PC-3 (cell line): ENCODE measurements around the gene ADCK2. TPM values are rescaled to one million over a fixed set of nuclear protein-coding genes. Genes with fewer than 3 reads are reported as not detected.
A peak's percentile ranks its signal among the peaks of the same experiment; 100 is the strongest.

Experiments
- ATAC-seq: fragments of 200-7000 bp; cut with Tn5 transposase; 2 replicates; pipeline ENCODE4 v1.9.1; 2020; ENCODE audit warnings: mild to moderate bottlenecking, moderate library complexity
- BruUV-seq: library from RNA; stranded (reverse); fragments of 400-500 nt; replicated peaks from 2 replicates; lab custom pipeline; 2021; lab: Mats Ljungman, UMichigan
- CTCF ChIA-PET: fragments of 300-600 bp; sonication (Branson Sonifier 250); formaldehyde crosslinking; loops from one replicate; lab custom pipeline; 2022; ENCODE audit warnings: antibody characterized with exemption; lab: Charles Lee
- POLR2A ChIA-PET: fragments of 300-600 bp; sonication (Branson Sonifier 250); formaldehyde crosslinking; loops from one replicate; lab custom pipeline; 2022; ENCODE audit warnings: antibody characterized with exemption; ENCODE audit not compliant: unreplicated experiment; lab: Charles Lee
- DNase-seq: peaks from one replicate; pipeline ENCODE4 v3.0.0-alpha.2; 2015
- H2AFZ ChIP-seq: fragments of 300-600 bp; sonication (generic); 2 replicates; pipeline ENCODE4 v1.6.0; 2016; ENCODE audit warnings: antibody characterized with exemption, low read length
- H3F3A ChIP-seq: fragments of 300-600 bp; sonication (generic); one replicate; pipeline ENCODE4 v1.6.0; 2017; ENCODE audit warnings: antibody characterized with exemption, low read length, control low read depth, mild to moderate bottlenecking; ENCODE audit not compliant: unreplicated experiment
- H3K27ac ChIP-seq: fragments of 300-600 bp; sonication (generic); 2 replicates; pipeline ENCODE4 v1.5.1; 2016; ENCODE audit warnings: mild to moderate bottlenecking, low read length
- H3K27me3 ChIP-seq: fragments of 300-600 bp; sonication (generic); 2 replicates; pipeline ENCODE4 v1.6.1; 2016; ENCODE audit warnings: low read length, mixed read lengths
- H3K36me3 ChIP-seq: fragments of 300-600 bp; sonication (generic); 2 replicates; pipeline ENCODE4 v1.6.1; 2016; ENCODE audit warnings: low read depth, mixed run types, low read length, mixed read lengths
- H3K4me1 ChIP-seq: fragments of 300-600 bp; sonication (generic); 2 replicates; pipeline ENCODE4 v1.5.1; 2016; ENCODE audit warnings: low read length; ENCODE audit not compliant: insufficient read depth
- H3K4me2 ChIP-seq: fragments of 300-600 bp; sonication (generic); 2 replicates; pipeline ENCODE4 v1.6.0; 2016; ENCODE audit warnings: low read length
- H3K4me3 ChIP-seq: fragments of 300-600 bp; sonication (generic); 2 replicates; pipeline ENCODE4 v1.5.1; 2016; ENCODE audit warnings: mild to moderate bottlenecking, low read length, mixed read lengths
- H3K79me2 ChIP-seq: fragments of 300-600 bp; sonication (generic); 2 replicates; pipeline ENCODE4 v1.6.1; 2017; ENCODE audit warnings: low read length, mixed read lengths
- H3K9ac ChIP-seq: fragments of 300-600 bp; sonication (generic); 2 replicates; pipeline ENCODE4 v1.6.0; 2016; ENCODE audit warnings: mild to moderate bottlenecking, low read length
- H3K9me2 ChIP-seq: fragments of 300-600 bp; sonication (generic); replicated peaks from 2 replicates; pipeline ENCODE4 v1.6.1; 2016; ENCODE audit warnings: mixed run types, low read length, mixed read lengths
- H3K9me3 ChIP-seq: fragments of 300-600 bp; sonication (generic); 2 replicates; pipeline ENCODE4 v1.6.1; 2016; ENCODE audit warnings: low read length, mixed read lengths
- H4K20me1 ChIP-seq: fragments of 300-600 bp; sonication (generic); 2 replicates; pipeline ENCODE4 v1.6.1; 2016; ENCODE audit warnings: low read length, mixed read lengths
- CTCF ChIP-seq: fragments of 300-600 bp; sonication (generic); conservative IDR thresholded peaks from 2 replicates; pipeline ENCODE4 v1.5.1; 2017; ENCODE audit warnings: antibody characterized with exemption, low read depth, mild to moderate bottlenecking, low read length
- EZH2 ChIP-seq: fragments of 300-600 bp; sonication (generic); IDR thresholded peaks from one replicate; pipeline ENCODE4 v1.6.1; 2017; ENCODE audit warnings: antibody characterized with exemption, mild to moderate bottlenecking, low read length; ENCODE audit not compliant: unreplicated experiment
- EZH2phosphoT487 ChIP-seq: fragments of 300-600 bp; sonication (generic); IDR thresholded peaks from 2 replicates; pipeline ENCODE4 v1.6.1; 2018; ENCODE audit warnings: mild to moderate bottlenecking, antibody characterized with exemption, low read length, borderline replicate concordance
- intact Hi-C: fragments of 100-400 bp; cut with micrococcal nuclease; formaldehyde crosslinking; loops from 2 replicates; pipeline ENCODE4 v1.9.0; 2023
- total RNA-seq: library from RNA; depleted of rRNA; stranded (reverse); fragments of >200 nt; gene quantifications from 2 replicates; pipeline ENCODE4 v1.2.3, GENCODE V29; 2014

The ADCK2 gene
- total RNA-seq, 1 experiment from 2014 or later, result 29.4 TPM

DNA sequence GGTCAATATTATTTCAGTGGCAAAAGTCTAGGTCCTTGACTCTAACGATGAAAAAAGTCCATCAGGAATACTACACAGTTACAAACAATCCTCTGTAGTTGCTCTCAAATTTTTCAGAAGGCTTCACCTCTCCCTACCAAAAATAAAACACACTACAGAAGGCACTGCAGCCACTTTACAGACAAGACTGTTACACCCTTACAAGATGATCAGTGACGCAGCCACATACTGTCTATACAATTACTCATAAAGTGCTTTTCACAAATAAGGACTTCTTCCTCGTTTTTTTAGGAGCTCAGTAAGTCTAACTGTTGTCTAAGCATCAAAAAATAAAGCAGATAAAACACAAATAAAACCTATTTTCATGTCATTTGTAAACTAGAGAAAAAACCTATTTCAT, 50.8 kb downstream of the ADCK2 start:
- BruUV-seq, result no TSS peak
- H3K36me3 ChIP-seq, result no peaks in the 10 kb centered on the region
- no peak overlapping the region for H3K27ac ChIP-seq
- H3F3A ChIP-seq, result no peaks in the 10 kb centered on the region
- no peak overlapping the region for H2AFZ ChIP-seq
- ChIA-PET POLR2A (no interaction called here), CTCF (no interaction called here)
- H3K9me2 ChIP-seq, result no peaks in the 10 kb centered on the region
- peaks cover 9% of the 10 kb centered on the region for H3K4me1 ChIP-seq
- no peak overlapping the region for H3K9ac ChIP-seq
- ATAC-seq (no peak), DNase-seq (no peak)
- intact Hi-C loops, result no loop called here
- TF ChIP-seq CTCF, result no peak
- no peak for TF ChIP-seq EZH2phosphoT487
- no peak for TF ChIP-seq EZH2
- no peaks in the 10 kb centered on the region for H3K79me2 ChIP-seq
- no peaks in the 10 kb centered on the region for H3K9me3 ChIP-seq
- no peak overlapping the region for H3K4me2 ChIP-seq
- no peaks in the 10 kb centered on the region for H4K20me1 ChIP-seq
- no peaks in the 10 kb centered on the region for H3K27me3 ChIP-seq
- no peak overlapping the region for H3K4me3 ChIP-seq

DNA sequence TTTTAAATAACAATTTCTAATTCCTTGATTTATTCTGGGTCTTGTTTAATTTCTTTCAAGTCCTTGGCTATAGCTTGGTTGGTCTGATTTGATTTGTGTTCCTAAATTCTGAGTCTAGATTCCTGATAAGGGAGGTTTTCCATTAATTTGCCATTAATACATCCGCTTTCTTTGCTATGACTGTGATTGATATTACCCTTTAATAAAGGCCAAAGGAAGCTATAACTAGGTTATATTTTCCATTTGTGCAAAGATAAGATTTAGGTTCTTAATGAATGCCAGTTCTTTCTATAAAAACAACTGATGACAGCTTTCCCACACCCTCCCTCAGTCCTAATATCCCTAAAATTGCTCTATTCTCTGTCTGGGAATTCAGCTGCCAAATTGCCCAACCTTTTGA, 52.0 kb downstream of the ADCK2 start:
- intact Hi-C loops, result loop anchor here (5.0 kb wide), 1 partner anchor 273 kb away; no protein-coding TSS in a partner anchor
- BruUV-seq, result no TSS peak
- Histone ChIP-seq H3K4me1 (peaks cover 4% of the 10 kb centered on the region), H3K4me3 (no peak overlapping the region), H3K27ac (no peak overlapping the region), H2AFZ (no peak overlapping the region), H3K9me3 (no peaks in the 10 kb centered on the region), H3F3A (no peaks in the 10 kb centered on the region), H3K9ac (no peak overlapping the region), H3K27me3 (no peaks in the 10 kb centered on the region), H4K20me1 (no peaks in the 10 kb centered on the region), H3K4me2 (no peak overlapping the region), H3K36me3 (no peaks in the 10 kb centered on the region), H3K79me2 (no peaks in the 10 kb centered on the region), H3K9me2 (no peaks in the 10 kb centered on the region)
- CTCF ChIA-PET, result no interaction called here
- POLR2A ChIA-PET, result no interaction called here
- DNase-seq (no peak), ATAC-seq (no peak)
- TF ChIP-seq EZH2 (no peak), EZH2phosphoT487 (no peak), CTCF (no peak)

DNA sequence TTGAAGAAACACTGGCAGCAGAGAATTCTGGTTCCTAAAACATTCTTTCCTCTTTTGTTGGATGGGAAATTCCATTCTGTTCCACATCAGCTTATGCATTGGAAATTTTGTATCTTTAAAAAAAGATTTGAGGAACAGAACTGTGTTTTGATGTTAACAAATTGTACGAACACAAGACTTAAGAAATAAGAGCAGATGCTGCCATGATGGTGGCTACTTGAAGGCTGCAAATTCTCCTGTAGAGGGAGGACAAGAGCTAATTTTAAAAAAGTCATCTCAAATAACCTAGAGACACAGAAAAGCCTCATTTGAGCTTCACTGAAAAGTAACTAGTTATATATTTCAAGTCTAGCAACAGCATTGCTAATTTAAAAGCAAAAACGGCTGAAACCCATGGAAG, 53.5 kb downstream of the ADCK2 start:
- Histone ChIP-seq H3K4me3 (no peak overlapping the region), H3K36me3 (no peaks in the 10 kb centered on the region), H3K9ac (no peak overlapping the region), H3K9me2 (no peaks in the 10 kb centered on the region), H3K79me2 (no peaks in the 10 kb centered on the region), H3K9me3 (no peaks in the 10 kb centered on the region), H4K20me1 (no peaks in the 10 kb centered on the region), H3K27ac (no peak overlapping the region), H3K4me1 (no peaks in the 10 kb centered on the region), H3K27me3 (no peaks in the 10 kb centered on the region), H3F3A (no peaks in the 10 kb centered on the region), H3K4me2 (no peak overlapping the region), H2AFZ (no peak overlapping the region)
- intact Hi-C loops, result loop anchor here (1.0 to 5.0 kb wide), 3 partner anchors 271 to 807 kb away; no protein-coding TSS in a partner anchor
- DNase-seq, result peak; percentile 34
- ChIA-PET POLR2A (interaction anchor here (0.6 kb wide), 1 partner anchor 289 kb away, joined by 8 read pairs; the partner anchor contains the start of gene MRPS33), CTCF (interaction anchor here (0.6 to 1.1 kb wide), 7 partner anchors 65 to 300 kb away, joined by 3 to 6 read pairs (median 4); no protein-coding TSS in a partner anchor)
- no TSS peak for BruUV-seq
- ATAC-seq, result peak; percentile 67
- TF ChIP-seq CTCF (peak; percentile 67), EZH2 (no peak)
